C4-2B (cell line): ENCODE measurements around the gene INTS6L.

ENCODE experiments used
- ZFX ChIP-seq: fragments of 450-650 bp; IDR thresholded peaks from 2 replicates; pipeline ENCODE4 v1.6.1; 2017
- TF ChIP-seq, protein P1 (sequence below): fragments of 450-650 bp; conservative IDR thresholded peaks from 2 replicates; pipeline ENCODE4 v1.5.1; 2017; ENCODE audit warnings: mild to moderate bottlenecking

DNA sequence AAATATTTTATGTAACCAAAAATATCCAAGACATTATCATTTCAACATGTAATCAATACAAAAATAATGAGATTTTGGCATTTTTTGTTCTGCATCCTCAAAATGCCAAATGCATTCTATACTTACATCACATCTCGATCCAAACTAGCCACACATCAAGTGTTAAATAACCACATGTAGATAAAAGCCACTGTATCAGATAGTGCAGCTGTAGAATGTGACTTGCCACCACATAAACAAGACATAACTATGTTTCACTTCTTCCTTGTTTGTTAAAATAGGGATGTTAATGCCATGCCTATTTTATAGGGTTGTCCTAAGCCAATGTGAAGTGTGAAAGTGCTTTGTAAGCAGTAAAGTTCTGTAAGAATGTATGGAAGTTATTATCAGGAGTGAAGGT is 20.9 kb downstream of the INTS6L start:
- TF ChIP-seq, protein P1, sequence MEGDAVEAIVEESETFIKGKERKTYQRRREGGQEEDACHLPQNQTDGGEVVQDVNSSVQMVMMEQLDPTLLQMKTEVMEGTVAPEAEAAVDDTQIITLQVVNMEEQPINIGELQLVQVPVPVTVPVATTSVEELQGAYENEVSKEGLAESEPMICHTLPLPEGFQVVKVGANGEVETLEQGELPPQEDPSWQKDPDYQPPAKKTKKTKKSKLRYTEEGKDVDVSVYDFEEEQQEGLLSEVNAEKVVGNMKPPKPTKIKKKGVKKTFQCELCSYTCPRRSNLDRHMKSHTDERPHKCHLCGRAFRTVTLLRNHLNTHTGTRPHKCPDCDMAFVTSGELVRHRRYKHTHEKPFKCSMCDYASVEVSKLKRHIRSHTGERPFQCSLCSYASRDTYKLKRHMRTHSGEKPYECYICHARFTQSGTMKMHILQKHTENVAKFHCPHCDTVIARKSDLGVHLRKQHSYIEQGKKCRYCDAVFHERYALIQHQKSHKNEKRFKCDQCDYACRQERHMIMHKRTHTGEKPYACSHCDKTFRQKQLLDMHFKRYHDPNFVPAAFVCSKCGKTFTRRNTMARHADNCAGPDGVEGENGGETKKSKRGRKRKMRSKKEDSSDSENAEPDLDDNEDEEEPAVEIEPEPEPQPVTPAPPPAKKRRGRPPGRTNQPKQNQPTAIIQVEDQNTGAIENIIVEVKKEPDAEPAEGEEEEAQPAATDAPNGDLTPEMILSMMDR, result no peak
- no peak for TF ChIP-seq ZFX
